ENCODE measurements around the gene MRPS2.

MRPS2 gene

DNA sequence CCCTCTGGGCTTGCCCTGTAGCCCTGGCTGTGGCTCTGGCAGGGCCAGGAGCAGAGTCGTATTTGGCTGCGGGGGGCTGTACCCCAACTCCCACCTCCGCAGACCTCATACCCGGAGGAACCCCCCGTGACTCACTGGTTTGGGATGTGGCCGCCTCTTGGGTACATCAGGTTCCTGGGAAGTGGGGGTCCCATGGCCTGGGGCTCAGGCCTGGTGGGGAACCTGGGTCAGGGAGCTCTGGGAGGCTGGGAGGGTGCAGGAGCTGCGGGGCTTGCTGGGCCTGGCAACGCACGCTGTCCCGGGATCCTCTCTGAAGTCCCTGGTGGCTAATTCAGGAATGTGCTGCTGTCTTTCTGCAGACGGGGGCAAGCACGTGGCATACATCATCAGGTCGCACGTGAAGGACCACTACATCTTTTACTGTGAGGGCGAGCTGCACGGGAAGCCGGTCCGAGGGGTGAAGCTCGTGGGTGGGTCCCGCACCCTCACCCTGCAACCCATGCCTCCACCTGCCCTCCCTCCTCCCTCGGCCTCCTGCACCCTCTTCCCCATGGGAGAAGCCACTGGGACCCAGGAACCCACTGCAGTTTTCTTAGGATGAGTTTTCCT, 23.1 kb downstream of the MRPS2 start:
- no peaks in the 10 kb centered on the region for H3K4me1 ChIP-seq (ENCODE audit: insufficient read depth, low read length, severe bottlenecking)

DNA sequence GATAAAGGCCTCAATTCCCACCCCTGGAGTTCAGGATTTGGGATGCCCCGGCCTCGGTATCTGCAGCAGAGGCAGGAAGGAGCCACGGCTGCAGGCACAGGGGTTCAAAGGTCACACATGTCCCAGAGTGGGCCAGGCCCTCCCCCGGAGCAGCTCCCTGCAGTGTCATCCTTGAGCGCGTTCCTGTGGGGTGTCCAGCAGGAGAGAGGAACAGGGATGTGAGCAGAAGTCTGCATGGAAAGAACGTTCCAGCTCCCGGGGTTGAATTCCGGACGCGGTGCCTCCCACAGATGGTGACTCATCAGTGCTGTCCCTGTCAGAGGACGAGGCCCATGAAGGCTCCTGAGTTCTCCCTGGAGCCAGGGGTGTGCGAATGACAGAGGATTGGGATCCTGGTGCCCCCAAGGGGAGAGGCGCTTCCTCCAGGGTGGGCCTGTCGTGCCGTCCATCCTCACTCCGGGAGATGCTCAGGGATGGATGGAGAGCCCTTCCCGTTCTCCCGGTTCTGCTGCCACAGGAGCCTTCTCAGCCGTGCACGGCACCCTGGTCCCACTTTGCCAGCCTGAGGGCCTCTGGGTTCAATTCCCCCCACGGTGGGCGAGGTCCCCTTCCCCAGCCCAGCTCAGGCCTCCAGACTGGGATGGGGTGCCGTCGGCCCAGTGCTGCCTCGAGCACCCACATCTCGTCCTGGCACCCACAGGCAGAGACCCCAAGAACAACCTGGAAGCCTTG, 23.8 kb downstream of the MRPS2 start:
- H3K4me2 ChIP-seq (ENCODE audit: low read length) = no peak overlapping the region
- H3K9me2 ChIP-seq (ENCODE audit: low read depth, low read length) = no peaks in the 10 kb centered on the region
- no peaks in the 10 kb centered on the region for H3K4me1 ChIP-seq (ENCODE audit: insufficient read depth, low read length, severe bottlenecking)
- no peaks in the 10 kb centered on the region for H3K9me3 ChIP-seq (ENCODE audit: low read length)
- no peaks in the 10 kb centered on the region for H3F3A ChIP-seq (ENCODE audit: insufficient read depth, low read length)
- no peaks in the 10 kb centered on the region for H4K20me1 ChIP-seq (ENCODE audit: insufficient read depth, low read length)
- no peak overlapping the region for H3K4me3 ChIP-seq (ENCODE audit: low read depth, low read length, poor library complexity, severe bottlenecking)
- no peak for TF ChIP-seq EZH2 (IDR thresholded peaks at IDR 0.05; ENCODE audit: borderline replicate concordance, low read length)
- TF ChIP-seq, protein P1, sequence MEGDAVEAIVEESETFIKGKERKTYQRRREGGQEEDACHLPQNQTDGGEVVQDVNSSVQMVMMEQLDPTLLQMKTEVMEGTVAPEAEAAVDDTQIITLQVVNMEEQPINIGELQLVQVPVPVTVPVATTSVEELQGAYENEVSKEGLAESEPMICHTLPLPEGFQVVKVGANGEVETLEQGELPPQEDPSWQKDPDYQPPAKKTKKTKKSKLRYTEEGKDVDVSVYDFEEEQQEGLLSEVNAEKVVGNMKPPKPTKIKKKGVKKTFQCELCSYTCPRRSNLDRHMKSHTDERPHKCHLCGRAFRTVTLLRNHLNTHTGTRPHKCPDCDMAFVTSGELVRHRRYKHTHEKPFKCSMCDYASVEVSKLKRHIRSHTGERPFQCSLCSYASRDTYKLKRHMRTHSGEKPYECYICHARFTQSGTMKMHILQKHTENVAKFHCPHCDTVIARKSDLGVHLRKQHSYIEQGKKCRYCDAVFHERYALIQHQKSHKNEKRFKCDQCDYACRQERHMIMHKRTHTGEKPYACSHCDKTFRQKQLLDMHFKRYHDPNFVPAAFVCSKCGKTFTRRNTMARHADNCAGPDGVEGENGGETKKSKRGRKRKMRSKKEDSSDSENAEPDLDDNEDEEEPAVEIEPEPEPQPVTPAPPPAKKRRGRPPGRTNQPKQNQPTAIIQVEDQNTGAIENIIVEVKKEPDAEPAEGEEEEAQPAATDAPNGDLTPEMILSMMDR (IDR thresholded peaks at IDR 0.05; ENCODE audit: low read length) = no peak
- H3K9ac ChIP-seq (ENCODE audit: low read length) = no peak overlapping the region
- no peaks in the 10 kb centered on the region for H3K79me2 ChIP-seq (ENCODE audit: insufficient read depth, low read length)
- no peaks in the 10 kb centered on the region for H3K36me3 ChIP-seq (ENCODE audit: insufficient read depth, low read length)
- H2AFZ ChIP-seq (ENCODE audit: low read length) = no peak overlapping the region
- H3K27ac ChIP-seq (ENCODE audit: low read depth, low read length, poor library complexity, severe bottlenecking) = no peak overlapping the region
- no peaks in the 10 kb centered on the region for H3K27me3 ChIP-seq (ENCODE audit: insufficient read depth, low read length)

More for the DNA sequence above, 23.1 kb downstream of the MRPS2 start:
- TF ChIP-seq, protein P1 (IDR thresholded peaks at IDR 0.05; ENCODE audit: low read length) = no peak
- no peak for TF ChIP-seq EZH2 (IDR thresholded peaks at IDR 0.05; ENCODE audit: borderline replicate concordance, low read length)
- Histone ChIP-seq H3K9me3 (ENCODE audit: low read length) (no peaks in the 10 kb centered on the region), H3K79me2 (ENCODE audit: insufficient read depth, low read length) (no peaks in the 10 kb centered on the region), H4K20me1 (ENCODE audit: insufficient read depth, low read length) (no peaks in the 10 kb centered on the region), H3K4me2 (ENCODE audit: low read length) (no peak overlapping the region), H3K27ac (ENCODE audit: low read depth, low read length, poor library complexity, severe bottlenecking) (no peak overlapping the region), H3F3A (ENCODE audit: insufficient read depth, low read length) (no peaks in the 10 kb centered on the region), H3K36me3 (ENCODE audit: insufficient read depth, low read length) (no peaks in the 10 kb centered on the region), H3K9me2 (ENCODE audit: low read depth, low read length) (no peaks in the 10 kb centered on the region), H3K9ac (ENCODE audit: low read length) (no peak overlapping the region), H3K4me3 (ENCODE audit: low read depth, low read length, poor library complexity, severe bottlenecking) (no peak overlapping the region), H2AFZ (ENCODE audit: low read length) (no peak overlapping the region), H3K27me3 (ENCODE audit: insufficient read depth, low read length) (no peaks in the 10 kb centered on the region)

DNA sequence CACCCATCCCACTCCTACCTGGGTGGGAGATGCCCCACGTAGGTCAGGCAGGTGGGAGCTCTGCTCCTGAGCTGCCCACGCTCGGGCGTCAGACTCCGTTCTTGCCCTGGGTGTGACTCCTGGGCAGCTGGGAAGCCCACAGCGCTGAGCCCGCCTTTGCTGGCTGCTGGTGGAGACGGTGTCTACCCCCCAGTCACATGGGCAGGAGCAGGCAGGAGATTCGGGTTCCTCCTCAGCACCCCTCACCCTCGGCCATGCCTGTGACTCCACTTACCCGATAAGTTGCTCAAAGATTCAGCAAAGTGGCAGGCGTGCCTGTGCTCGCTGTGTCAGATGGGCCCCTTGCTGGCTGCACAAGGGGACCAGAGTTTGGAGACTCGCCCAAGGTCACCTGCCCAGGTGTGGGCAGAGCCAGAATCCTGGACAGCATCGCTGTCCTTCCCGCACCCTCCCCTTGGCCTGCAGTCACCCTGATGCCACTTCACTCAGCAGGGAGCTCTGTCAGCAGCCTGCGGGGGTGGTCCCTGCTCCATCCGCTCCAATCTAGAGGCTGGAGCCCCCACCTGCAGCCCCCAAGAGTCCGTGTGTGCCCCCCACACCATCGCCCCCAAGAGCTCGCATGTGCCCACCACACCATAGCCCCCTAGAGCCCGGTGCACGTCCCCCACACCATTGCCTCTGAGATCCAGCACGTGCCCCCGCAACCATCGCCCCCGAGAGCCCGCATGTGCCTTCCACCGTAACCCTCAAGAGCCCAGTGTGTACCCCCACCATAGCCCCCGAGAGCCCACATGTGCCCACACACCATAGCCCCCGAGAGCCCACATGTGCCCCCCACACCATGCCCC, 25.0 kb downstream of the MRPS2 start:
- Histone ChIP-seq H3F3A (ENCODE audit: insufficient read depth, low read length) (no peaks in the 10 kb centered on the region), H3K9me3 (ENCODE audit: low read length) (no peaks in the 10 kb centered on the region), H3K79me2 (ENCODE audit: insufficient read depth, low read length) (no peaks in the 10 kb centered on the region), H4K20me1 (ENCODE audit: insufficient read depth, low read length) (no peaks in the 10 kb centered on the region), H3K9ac (ENCODE audit: low read length) (no peak overlapping the region), H3K4me3 (ENCODE audit: low read depth, low read length, poor library complexity, severe bottlenecking) (no peak overlapping the region), H2AFZ (ENCODE audit: low read length) (no peak overlapping the region), H3K4me2 (ENCODE audit: low read length) (no peak overlapping the region), H3K4me1 (ENCODE audit: insufficient read depth, low read length, severe bottlenecking) (no peaks in the 10 kb centered on the region), H3K27ac (ENCODE audit: low read depth, low read length, poor library complexity, severe bottlenecking) (no peak overlapping the region), H3K36me3 (ENCODE audit: insufficient read depth, low read length) (no peaks in the 10 kb centered on the region), H3K27me3 (ENCODE audit: insufficient read depth, low read length) (no peaks in the 10 kb centered on the region), H3K9me2 (ENCODE audit: low read depth, low read length) (no peaks in the 10 kb centered on the region)
- no peak for TF ChIP-seq EZH2 (IDR thresholded peaks at IDR 0.05; ENCODE audit: borderline replicate concordance, low read length)
- TF ChIP-seq, protein P1 (IDR thresholded peaks at IDR 0.05; ENCODE audit: low read length) = no peak
